Measurements from ENCODE around the gene DUSP10.
A peak's percentile ranks its signal among the peaks of the same experiment; 100 is the strongest.

Gene DUSP10

GRCh38 chr1:221675880-221676800, 65.7 kb downstream of the DUSP10 start:
- H3K4me3 ChIP-seq, result no peak overlapping the region
- H3K27ac ChIP-seq, result no peak overlapping the region

GRCh38 chr1:221672965-221673364, 68.9 kb downstream of the DUSP10 start:
- Histone ChIP-seq H3K4me3 (no peak overlapping the region), H3K27ac (no peak overlapping the region)

DNA sequence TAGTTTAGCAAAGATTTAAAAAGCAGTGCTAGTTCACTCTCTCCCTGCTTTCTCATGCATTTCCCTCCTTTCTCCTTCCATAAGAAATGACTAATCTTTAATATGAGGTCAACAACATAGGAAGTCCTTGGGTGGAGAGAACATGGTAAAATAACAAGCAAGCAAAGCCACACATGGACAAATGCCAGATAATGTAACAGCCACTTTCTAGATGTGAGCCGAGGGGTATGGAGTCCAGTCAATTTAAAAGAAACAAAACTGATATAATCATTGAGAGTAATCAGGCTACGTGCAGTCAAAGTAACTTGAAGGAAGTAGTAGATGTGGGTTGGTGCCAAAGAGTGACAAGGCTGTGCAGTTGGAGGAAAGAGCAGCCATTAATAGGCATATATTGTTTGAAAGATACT, 69.6 kb downstream of the DUSP10 start:
- Histone ChIP-seq H3K4me3 (no peak overlapping the region), H3K27ac (peak overlapping the region in 1 of 21 experiments; percentile 17)

DNA sequence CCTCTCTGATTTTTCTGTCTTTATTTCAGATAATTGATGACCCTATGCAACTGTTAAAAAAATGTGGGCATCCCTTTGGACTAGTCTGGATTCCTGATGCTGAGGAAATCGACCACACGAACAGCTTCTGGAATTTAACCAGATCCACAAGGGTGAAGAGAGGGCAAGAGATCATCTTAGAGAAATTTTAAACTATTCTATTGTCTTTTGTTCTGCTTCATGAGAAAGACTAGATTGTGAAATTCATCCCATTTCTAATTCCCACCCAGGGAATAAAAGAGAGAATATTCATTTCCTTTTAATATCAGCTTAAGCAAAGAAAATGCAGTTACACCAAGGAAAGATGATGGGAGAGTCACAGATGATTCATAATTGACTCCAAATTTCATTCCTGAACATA, 71.8 kb downstream of the DUSP10 start:
- H3K27ac ChIP-seq, result no peak overlapping the region
- no peak overlapping the region for H3K4me3 ChIP-seq

- H3K27ac ChIP-seq, result no peak overlapping the region
- no peak overlapping the region for H3K4me3 ChIP-seq
These were observed 72.4 kb downstream of the DUSP10 start for GRCh38 chr1:221669441-221669840.

DNA sequence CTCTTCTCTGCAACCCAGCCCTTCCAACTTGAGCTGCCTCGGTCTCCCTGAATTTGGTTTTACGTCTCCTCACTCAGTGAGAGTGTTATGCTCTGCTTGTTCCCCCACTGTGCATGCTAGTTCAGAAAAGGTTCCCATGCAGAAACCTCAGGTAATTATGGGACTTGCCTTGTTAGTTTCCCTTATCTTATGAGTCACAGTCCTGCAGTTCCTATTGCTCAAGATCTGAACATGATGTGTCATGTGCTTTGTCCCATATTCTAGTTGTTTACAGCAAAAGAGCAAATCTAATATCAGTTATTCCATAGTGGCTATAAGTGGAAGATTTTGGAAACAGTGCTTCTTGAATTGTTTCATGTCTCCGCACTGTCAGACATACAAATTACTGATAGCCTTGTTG, 74.4 kb downstream of the DUSP10 start:
- Histone ChIP-seq H3K4me3 (no peak overlapping the region), H3K27ac (no peak overlapping the region)

DNA sequence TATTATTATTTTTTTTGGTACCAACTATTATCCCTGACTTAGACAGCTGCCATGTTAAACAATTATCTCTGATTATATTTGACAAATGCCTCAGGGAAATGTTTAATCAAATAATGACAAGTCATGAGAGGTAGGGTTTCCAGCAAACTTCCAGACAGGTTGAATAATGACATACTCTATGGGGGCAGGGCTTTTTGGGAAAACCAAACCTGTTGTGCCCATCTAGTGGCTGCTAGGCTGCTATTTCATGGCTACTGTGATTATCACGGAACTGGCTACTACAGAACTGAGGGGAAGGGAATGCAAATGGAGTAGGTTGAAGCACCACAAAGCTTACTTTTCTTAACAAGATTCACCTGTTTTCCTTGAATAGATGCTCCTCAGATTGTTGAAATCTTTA, 77.6 kb downstream of the DUSP10 start:
- Histone ChIP-seq H3K27ac (no peak overlapping the region), H3K4me3 (no peak overlapping the region)

- no peak overlapping the region for H3K4me3 ChIP-seq
- no peak overlapping the region for H3K27ac ChIP-seq
These were observed 78.6 kb downstream of the DUSP10 start for GRCh38 chr1:221663321-221663720.

DNA sequence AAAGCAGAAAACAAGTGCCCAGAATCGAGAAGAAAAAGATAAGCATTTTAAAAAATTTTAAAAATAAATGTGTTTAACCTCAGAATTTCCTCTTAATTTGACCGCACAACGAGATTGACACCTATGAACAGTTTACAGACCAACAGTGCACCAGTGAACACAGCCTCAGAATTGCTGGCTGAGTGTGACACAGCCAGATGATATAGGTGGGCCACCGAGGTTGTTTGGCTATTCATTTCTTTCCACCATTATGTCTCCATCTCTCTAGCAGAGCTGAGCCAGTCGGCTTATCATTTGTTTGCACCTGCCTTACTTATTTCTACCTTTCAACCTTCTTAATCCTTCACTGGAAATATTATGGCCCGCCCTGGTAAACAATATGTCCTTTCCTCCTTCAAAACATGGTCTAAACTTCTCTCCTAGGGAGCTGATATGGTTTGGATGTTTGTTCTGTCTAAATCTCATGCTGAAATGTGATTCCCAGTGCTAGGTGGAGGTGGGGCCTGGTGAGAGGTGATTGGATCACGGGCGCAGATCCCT, 86.1 kb downstream of the DUSP10 start:
- Histone ChIP-seq H3K4me3 (no peak overlapping the region), H3K27ac (no peak overlapping the region)
